ENCODE data around the gene MMP8.

Gene MMP8

GRCh38 chr11:102678022-102678421, 46.7 kb downstream of the MMP8 start:
- TF ChIP-seq POLR2A (IDR thresholded peaks at IDR 0.05; ENCODE audit: low read depth, low read length) (no peak), POLR2AphosphoS5 (IDR thresholded peaks at IDR 0.05; ENCODE audit: low read depth, low read length) (no peak), TAF1 (IDR thresholded peaks at IDR 0.05; ENCODE audit: borderline replicate concordance, low read depth, low read length) (no peak)
- DNase-seq (ENCODE audit: insufficient read length) = no peak
- FAIRE-seq = no peak

- FAIRE-seq (no peak), DNase-seq (ENCODE audit: insufficient read length) (no peak)
- TF ChIP-seq POLR2A (IDR thresholded peaks at IDR 0.05; ENCODE audit: low read depth, low read length) (no peak), POLR2AphosphoS5 (IDR thresholded peaks at IDR 0.05; ENCODE audit: low read depth, low read length) (no peak), TAF1 (IDR thresholded peaks at IDR 0.05; ENCODE audit: borderline replicate concordance, low read depth, low read length) (no peak)
These were observed 48.7 kb downstream of the MMP8 start for GRCh38 chr11:102676084-102676483.

- DNase-seq (ENCODE audit: insufficient read length) (no peak), FAIRE-seq (no peak)
- no peak for TF ChIP-seq POLR2AphosphoS5 (IDR thresholded peaks at IDR 0.05; ENCODE audit: low read depth, low read length)
- no peak for TF ChIP-seq TAF1 (IDR thresholded peaks at IDR 0.05; ENCODE audit: borderline replicate concordance, low read depth, low read length)
- TF ChIP-seq POLR2A (IDR thresholded peaks at IDR 0.05; ENCODE audit: low read depth, low read length) = no peak
These were observed 55.1 kb downstream of the MMP8 start for GRCh38 chr11:102669664-102670063.

- TF ChIP-seq TAF1 (IDR thresholded peaks at IDR 0.05; ENCODE audit: borderline replicate concordance, low read depth, low read length) (no peak), POLR2A (IDR thresholded peaks at IDR 0.05; ENCODE audit: low read depth, low read length) (no peak), POLR2AphosphoS5 (IDR thresholded peaks at IDR 0.05; ENCODE audit: low read depth, low read length) (no peak)
- DNase-seq (ENCODE audit: insufficient read length) (no peak), FAIRE-seq (peak; percentile 92)
These were observed 58.3 kb downstream of the MMP8 start for GRCh38 chr11:102666331-102666957.

- no peak for TF ChIP-seq TAF1 (IDR thresholded peaks at IDR 0.05; ENCODE audit: borderline replicate concordance, low read depth, low read length)
- TF ChIP-seq POLR2AphosphoS5 (IDR thresholded peaks at IDR 0.05; ENCODE audit: low read depth, low read length) = no peak
- no peak for TF ChIP-seq POLR2A (IDR thresholded peaks at IDR 0.05; ENCODE audit: low read depth, low read length)
- DNase-seq (ENCODE audit: insufficient read length) = no peak
- no peak for FAIRE-seq
These were observed 60.6 kb downstream of the MMP8 start for GRCh38 chr11:102664001-102664752.

- TF ChIP-seq POLR2A (IDR thresholded peaks at IDR 0.05; ENCODE audit: low read depth, low read length) (no peak), TAF1 (IDR thresholded peaks at IDR 0.05; ENCODE audit: borderline replicate concordance, low read depth, low read length) (no peak), POLR2AphosphoS5 (IDR thresholded peaks at IDR 0.05; ENCODE audit: low read depth, low read length) (no peak)
These were observed 62.1 kb downstream of the MMP8 start for GRCh38 chr11:102662607-102663006.

More at GRCh38 chr11:102662607-102663006, 62.1 kb downstream of the MMP8 start:
- FAIRE-seq (no peak), DNase-seq (ENCODE audit: insufficient read length) (no peak)

Data from GM12892 (cell line).